ENCODE data around the gene LYAR.
A peak's percentile ranks its signal among the peaks of the same experiment; 100 is the strongest.
"Not testable (repeated sequence)": the region's sequence is repeated elsewhere in the genome, so short reads cannot be mapped to it uniquely, and the experiment has no call there.

Gene LYAR

GRCh38 chr4:4259484-4260100 lies 30.4 kb downstream of the LYAR start:
- DNase-seq = no peak

DNA sequence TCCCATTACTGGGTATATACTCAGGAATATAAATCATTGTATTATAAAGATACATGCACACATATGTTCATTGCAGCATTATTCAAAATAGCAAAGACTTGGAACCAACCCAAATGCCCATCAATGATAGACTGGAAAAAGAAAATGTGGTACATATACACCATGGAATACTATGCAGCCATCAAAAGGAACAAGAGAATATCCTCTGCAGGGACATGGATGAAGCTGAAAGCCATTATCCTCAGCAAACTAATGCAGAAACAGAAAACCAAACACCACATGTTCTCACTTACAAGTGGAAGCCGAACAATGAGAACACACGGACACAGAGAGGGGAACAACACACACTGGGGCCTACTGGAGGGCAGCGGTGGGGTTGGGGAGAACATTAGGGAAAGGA lies 32.2 kb downstream of the LYAR start:
- DNase-seq = not testable (repeated sequence)

DNA sequence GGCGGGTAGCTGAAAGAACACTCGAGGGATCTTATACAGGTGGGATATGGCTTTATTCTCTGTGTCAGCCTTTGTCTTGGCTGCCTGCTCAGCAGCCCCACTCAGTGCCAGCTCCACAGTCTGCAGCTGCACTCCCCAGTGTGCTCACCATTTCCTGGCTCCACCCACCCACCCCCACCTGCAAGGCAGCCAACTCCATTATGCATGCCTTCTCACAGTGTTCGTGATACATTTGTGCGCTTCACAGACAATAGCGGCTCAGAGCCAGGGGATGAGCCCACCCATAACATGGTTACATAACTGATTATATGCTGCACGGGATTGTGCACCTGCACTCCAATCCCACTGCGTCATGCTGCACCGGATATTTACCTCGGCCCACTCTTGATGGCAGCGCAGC lies 33.2 kb downstream of the LYAR start:
- no peak for DNase-seq

GRCh38 chr4:4254666-4255065 lies 35.3 kb downstream of the LYAR start:
- no peak for DNase-seq

GRCh38 chr4:4254199-4254598 lies 35.8 kb downstream of the LYAR start:
- no peak for DNase-seq

GRCh38 chr4:4249866-4250265 lies 40.1 kb downstream of the LYAR start:
- DNase-seq = no peak

DNA sequence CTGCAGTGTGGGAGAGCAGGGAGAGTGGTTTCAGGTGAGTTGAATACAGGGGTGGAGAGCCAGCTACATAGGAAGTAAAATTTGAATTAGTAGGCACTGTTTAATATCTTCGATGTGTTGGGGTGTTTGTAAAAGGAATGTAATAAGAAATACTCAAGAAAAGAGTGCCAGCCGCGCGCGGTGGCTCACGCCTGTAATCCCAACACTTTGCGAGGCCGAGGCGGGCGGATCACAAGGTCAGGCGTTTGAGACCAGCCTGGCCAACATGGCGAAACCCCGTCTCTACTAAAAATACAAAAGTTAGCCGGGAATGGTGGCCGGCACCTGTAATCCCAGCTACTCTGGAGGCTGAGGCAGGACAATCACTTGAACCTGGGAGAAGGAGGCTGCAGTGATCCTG lies 40.6 kb downstream of the LYAR start:
- not testable (repeated sequence) for DNase-seq

DNA sequence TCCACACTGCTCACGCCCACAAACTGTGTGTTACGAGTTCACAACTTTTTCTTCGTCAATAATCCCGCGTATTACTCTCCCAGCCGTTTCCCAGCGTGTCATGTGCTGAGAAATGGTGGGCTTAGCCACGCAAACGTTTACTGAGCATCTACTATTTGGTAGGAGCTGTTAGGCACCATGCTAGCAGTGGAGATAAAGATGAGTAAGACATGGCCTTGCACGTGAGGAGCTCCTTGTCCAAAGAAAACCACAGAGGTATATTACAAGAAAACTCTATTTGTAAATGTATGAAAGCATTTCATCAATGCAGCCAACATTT lies 41.1 kb downstream of the LYAR start:
- no peak for DNase-seq

DNA sequence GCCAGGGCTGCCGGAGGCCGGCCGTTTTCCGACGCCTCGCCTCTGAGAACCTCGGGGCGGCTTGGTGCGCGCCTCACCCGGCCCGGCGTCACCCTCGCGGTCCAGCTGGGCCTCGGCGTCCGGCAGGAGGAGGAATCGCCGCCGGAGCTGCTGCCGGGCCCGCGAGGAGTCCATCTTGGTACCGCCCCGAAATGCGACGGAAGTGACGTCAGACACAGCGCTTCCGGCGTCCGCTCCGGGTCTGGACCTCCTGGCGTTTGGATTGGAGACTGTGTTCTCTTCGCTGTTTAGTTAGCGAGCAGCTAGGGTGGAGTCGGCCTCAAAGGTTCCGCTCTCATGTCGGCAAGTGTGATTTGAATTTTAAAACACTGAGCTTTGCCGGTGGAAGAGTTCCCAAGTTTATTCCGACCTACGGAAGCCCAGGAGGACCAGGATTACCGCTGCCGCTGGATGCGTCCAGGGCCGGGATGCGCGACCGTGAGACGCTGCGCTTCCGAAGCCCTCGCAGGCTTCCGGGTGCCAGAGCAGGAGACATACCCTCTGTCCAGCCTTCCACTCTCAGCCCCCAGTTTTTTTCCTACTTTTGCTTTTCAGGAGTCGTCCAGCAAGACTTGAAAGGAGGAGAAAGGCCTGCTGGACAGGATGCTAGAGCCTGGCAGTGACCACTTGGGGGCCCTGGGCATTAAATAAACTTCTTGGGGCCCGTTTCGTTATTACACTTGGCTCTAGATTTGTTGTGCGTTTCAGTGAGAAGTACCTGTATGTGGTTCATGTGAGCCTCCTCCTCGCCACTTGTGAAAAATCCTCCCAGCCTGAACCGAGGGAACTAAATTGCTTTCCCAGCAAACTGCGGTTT lies 41.7 kb downstream of the LYAR start, which contains the start of gene TMEM128:
TMEM128 (minus strand) TSS at position 195 of the 856 bp plus-strand sequence; CDS start at position 174, 21 bp downstream.
- peak; percentile 49 for DNase-seq

DNA sequence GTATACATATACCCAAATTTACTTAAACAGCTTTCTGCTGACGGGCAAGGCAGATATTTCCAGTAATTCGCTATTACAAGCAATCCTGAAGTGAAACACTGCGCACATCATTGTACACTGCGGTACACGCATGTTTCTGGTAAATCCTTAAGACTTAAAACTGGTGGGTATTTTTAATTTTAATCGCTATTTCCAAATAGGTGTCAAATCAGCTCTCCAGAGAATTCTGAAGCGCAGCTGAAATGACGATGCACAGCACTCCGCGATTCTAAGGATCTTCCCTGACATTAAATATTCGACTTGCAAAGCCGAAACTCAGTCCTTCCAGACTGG lies 42.3 kb downstream of the LYAR start:
- DNase-seq = no peak

GRCh38 chr4:4245172-4245571 lies 44.8 kb downstream of the LYAR start:
- DNase-seq = no peak

DNA sequence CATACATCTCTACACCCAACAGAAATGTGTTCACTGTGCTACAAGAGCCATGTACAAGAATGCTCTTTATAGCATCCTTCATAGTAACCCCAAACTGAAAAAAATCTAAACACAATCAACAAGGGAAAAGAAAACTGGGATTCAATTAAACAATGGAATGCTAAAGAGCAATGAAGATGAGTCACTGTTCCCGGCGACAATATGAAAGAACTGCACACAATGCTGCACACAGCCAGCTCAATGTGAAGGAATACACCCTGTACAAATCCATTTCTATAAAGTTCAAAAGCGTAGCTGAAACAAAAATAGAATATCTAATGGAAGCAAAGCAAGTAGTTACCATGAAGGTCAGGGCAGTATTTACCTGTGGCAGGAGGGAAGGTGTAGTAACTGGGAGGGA lies 50.4 kb downstream of the LYAR start:
- not testable (repeated sequence) for DNase-seq

- DNase-seq = no peak
Measured at GRCh38 chr4:4233610-4234009, 56.3 kb downstream of the LYAR start.

DNA sequence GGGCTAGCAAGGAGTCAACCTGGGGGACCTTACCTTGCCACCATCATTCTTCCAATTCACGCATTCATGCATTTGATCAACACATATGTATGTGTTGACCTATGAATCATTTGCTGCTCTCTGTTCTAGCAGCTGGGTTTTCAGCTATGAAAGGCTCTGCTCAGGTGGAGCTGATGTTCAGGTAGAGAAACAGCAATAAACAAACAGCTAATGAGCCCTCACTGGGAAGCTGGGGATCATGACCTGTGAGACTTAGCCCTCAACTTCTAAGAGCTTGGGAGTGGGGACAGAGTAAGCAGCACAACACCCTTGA lies 61.6 kb downstream of the LYAR start:
- no peak for DNase-seq

GRCh38 chr4:4227510-4228355 lies 62.2 kb downstream of the LYAR start:
- no peak for DNase-seq

GRCh38 chr4:4226606-4227438 lies 63.1 kb downstream of the LYAR start, which contains the start of gene OTOP1:
Gene OTOP1 (minus strand): TSS chr4:4226929. CDS start chr4:4226864, 65 bp downstream.
- DNase-seq = no peak

- DNase-seq = no peak
Measured at GRCh38 chr4:4225915-4226605, 63.9 kb downstream of the LYAR start.
